BLaER1 (cell line): Measurements from ENCODE around the gene TLX2.

ENCODE experiments used
- H3K27ac ChIP-seq: shearing (Covaris generic); formaldehyde crosslinking; 2 replicates; pipeline ENCODE4 v1.8.1; 2022
- H3K27me3 ChIP-seq: shearing (Covaris generic); formaldehyde crosslinking; 2 replicates; pipeline ENCODE4 v1.8.1; 2022
- H3K36me3 ChIP-seq: shearing (Covaris generic); formaldehyde crosslinking; 2 replicates; pipeline ENCODE4 v1.8.1; 2022
- H3K4me1 ChIP-seq: shearing (Covaris generic); formaldehyde crosslinking; 2 replicates; pipeline ENCODE4 v1.8.1; 2022
- H3K4me2 ChIP-seq: shearing (Covaris generic); formaldehyde crosslinking; 2 replicates; pipeline ENCODE4 v1.8.1; 2022
- H3K4me3 ChIP-seq: shearing (Covaris generic); formaldehyde crosslinking; 2 replicates; pipeline ENCODE4 v1.8.1; 2022
- H3K9ac ChIP-seq: shearing (Covaris generic); formaldehyde crosslinking; 2 replicates; pipeline ENCODE4 v1.8.1; 2022
- H3K9me3 ChIP-seq: shearing (Covaris generic); formaldehyde crosslinking; 2 replicates; pipeline ENCODE4 v1.8.1; 2022
- H4K20me1 ChIP-seq: shearing (Covaris generic); formaldehyde crosslinking; 2 replicates; pipeline ENCODE4 v1.8.1; 2022
- Cebpa-rat ChIP-seq: shearing (Covaris generic); IDR thresholded peaks from 2 replicates; pipeline ENCODE4 v1.8.1; 2022

The TLX2 gene

DNA sequence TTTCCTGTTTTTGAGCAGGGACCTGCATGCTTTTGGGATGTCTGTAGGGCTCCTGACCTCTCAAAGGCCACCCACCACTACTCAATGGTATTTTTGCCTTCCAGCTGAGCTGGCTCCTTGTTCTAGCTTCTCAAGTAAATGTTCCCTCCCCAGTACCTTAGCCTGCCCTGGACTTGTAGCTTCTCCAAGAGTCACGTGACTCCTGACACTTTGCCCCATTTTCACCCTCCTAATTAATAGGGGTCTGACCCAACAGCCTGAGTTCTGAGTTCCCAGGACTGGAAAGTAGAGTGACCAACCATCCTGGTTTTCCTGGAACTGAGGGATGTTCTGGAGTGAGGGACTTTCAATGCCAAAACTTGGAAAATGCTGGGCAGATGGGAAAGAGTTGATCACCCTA is 18.8 kb upstream of the TLX2 start:
- H3K27me3 ChIP-seq: peaks cover 50% of the 10 kb centered on the region
- no peak for TF ChIP-seq Cebpa-rat
- peaks cover 43% of the 10 kb centered on the region; the same call in 1 of the 2 replicates for H4K20me1 ChIP-seq

DNA sequence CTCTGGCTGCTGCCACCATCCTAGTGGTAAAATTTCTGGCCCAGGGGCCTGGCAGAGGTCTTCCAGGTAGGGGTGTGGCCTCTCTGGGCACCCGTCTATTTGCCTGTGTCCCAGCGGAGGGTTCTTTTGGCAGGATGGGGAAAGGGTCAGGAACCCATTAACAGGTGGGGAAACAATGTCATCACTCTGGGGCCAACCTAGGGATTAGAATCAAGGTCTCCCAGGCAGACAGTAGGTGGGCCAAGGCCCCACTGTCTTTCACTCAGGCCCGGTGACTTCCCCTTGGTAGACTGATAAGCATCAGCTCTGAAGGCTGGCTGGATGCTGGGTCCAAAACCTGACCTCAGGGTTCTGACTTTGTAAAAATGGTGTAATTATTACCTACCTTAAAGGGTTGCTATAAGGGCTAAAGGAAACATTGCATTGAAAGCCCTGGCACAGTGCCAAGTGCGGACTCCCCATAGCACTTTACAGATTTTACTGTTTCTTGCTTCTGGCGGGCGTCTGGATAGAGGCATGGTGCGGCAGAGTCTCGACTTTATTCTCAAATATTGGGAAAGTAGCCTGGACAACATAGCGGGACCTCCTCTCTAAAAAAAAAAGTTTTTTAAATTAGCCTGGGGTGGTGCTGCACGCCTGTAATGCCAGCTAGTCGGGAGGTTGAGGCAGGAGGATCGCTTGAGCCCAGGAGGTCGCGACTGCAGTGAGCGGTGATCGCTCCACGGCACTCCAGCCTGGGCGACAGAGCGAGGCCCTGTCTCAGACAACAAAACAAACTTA is 17.1 kb upstream of the TLX2 start:
- H3K4me2 ChIP-seq: no peak overlapping the region
- H3K4me1 ChIP-seq: no peaks in the 10 kb centered on the region
- H3K4me3 ChIP-seq: no peak overlapping the region
- peaks cover 37% of the 10 kb centered on the region for H3K36me3 ChIP-seq
- H3K27ac ChIP-seq: no peak overlapping the region
- TF ChIP-seq Cebpa-rat: no peak
- H4K20me1 ChIP-seq: peaks cover 59% of the 10 kb centered on the region
- H3K9me3 ChIP-seq: no peaks in the 10 kb centered on the region; the same call in 1 of the 2 replicates
- no peak overlapping the region for H3K9ac ChIP-seq
- peaks cover 67% of the 10 kb centered on the region for H3K27me3 ChIP-seq

More for the DNA sequence above, 18.8 kb upstream of the TLX2 start:
- Histone ChIP-seq H3K27ac (no peak overlapping the region), H3K9me3 (no peaks in the 10 kb centered on the region; the same call in 1 of the 2 replicates), H3K9ac (no peak overlapping the region), H3K36me3 (peaks cover 55% of the 10 kb centered on the region), H3K4me3 (no peak overlapping the region), H3K4me1 (no peaks in the 10 kb centered on the region), H3K4me2 (no peak overlapping the region)

- H3K4me1 ChIP-seq: peaks cover 6% of the 10 kb centered on the region
- H3K27ac ChIP-seq: no peak overlapping the region
- no peak for TF ChIP-seq Cebpa-rat
- no peaks in the 10 kb centered on the region; the same call in 1 of the 2 replicates for H3K9me3 ChIP-seq
- H3K9ac ChIP-seq: no peak overlapping the region
- no peak overlapping the region for H3K4me3 ChIP-seq
- peaks cover 30% of the 10 kb centered on the region for H3K36me3 ChIP-seq
- no peak overlapping the region for H3K4me2 ChIP-seq
- H4K20me1 ChIP-seq: peaks cover 59% of the 10 kb centered on the region
- H3K27me3 ChIP-seq: peaks cover 75% of the 10 kb centered on the region
These were observed 16.3 kb upstream of the TLX2 start for GRCh38 chr2:74497777-74498499.

GRCh38 chr2:74498500-74499266 is 15.6 kb upstream of the TLX2 start:
- Histone ChIP-seq H4K20me1 (peaks cover 59% of the 10 kb centered on the region), H3K27ac (no peak overlapping the region), H3K36me3 (peaks cover 22% of the 10 kb centered on the region), H3K9ac (no peak overlapping the region), H3K27me3 (peaks cover 82% of the 10 kb centered on the region), H3K4me3 (no peak overlapping the region), H3K4me2 (no peak overlapping the region), H3K4me1 (peaks cover 11% of the 10 kb centered on the region), H3K9me3 (no peaks in the 10 kb centered on the region; the same call in 1 of the 2 replicates)
- TF ChIP-seq Cebpa-rat: no peak

GRCh38 chr2:74499267-74499939 is 14.8 kb upstream of the TLX2 start, which contains the start of gene LBX2:
LBX2 (minus strand) TSS chr2:74499603; CDS start chr2:74499537, 66 bp downstream.
- Histone ChIP-seq H3K36me3 (peaks cover 15% of the 10 kb centered on the region; the same call in 1 of the 2 replicates), H3K27me3 (peaks cover 89% of the 10 kb centered on the region), H3K4me1 (peaks cover 11% of the 10 kb centered on the region), H3K9ac (no peak within 1 kb of the TSS), H3K4me3 (no peak within 1 kb of the TSS), H3K27ac (no peak within 1 kb of the TSS), H3K4me2 (no peak within 1 kb of the TSS), H4K20me1 (peaks cover 59% of the 10 kb centered on the region), H3K9me3 (no peaks in the 10 kb centered on the region; the same call in 1 of the 2 replicates)
- no peak for TF ChIP-seq Cebpa-rat

DNA sequence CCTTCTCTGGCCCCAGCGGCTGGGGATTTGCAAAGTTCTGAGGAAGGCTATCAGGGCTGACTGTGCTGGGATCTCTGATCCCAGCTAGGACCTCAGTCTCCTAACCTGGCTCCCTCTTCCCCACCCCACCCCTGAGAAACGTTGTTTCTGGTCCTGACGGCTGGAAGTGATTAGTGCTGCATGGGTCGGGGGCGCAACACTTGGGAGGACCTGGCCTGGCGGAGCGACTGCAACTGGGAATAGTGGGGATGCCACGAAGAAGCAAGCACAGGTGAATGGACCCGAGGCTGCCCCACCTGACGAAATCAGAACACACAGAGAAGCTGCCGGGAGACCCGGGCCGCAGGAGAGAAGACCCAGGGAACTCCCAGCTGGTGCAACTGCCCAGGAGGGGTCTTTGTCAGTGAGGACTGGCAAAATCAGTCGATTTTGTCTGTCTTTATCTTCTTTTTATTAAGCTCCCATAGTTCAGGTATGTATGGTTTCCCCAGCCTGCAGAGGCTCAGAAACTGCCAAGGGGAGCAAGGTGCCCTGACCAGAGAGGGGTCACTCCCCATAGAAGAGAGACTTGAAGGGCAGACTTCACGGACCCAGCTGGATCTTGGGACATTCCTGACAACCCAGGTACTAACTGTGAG is 14.2 kb upstream of the TLX2 start:
- no peak for TF ChIP-seq Cebpa-rat
- H3K4me1 ChIP-seq: peaks cover 11% of the 10 kb centered on the region
- H3K27me3 ChIP-seq: peaks cover 96% of the 10 kb centered on the region
- no peak overlapping the region for H3K4me2 ChIP-seq
- peaks cover 64% of the 10 kb centered on the region for H4K20me1 ChIP-seq
- no peak overlapping the region for H3K9ac ChIP-seq
- peaks cover 14% of the 10 kb centered on the region; the same call in 1 of the 2 replicates for H3K36me3 ChIP-seq
- no peaks in the 10 kb centered on the region; the same call in 1 of the 2 replicates for H3K9me3 ChIP-seq
- no peak overlapping the region for H3K27ac ChIP-seq
- H3K4me3 ChIP-seq: no peak overlapping the region

- Histone ChIP-seq H3K9ac (no peak overlapping the region), H3K4me1 (peaks cover 16% of the 10 kb centered on the region), H3K27ac (no peak overlapping the region), H4K20me1 (peaks cover 69% of the 10 kb centered on the region), H3K9me3 (no peaks in the 10 kb centered on the region; the same call in 1 of the 2 replicates), H3K27me3 (peaks cover 100% of the 10 kb centered on the region), H3K4me2 (no peak overlapping the region), H3K4me3 (no peak overlapping the region), H3K36me3 (peaks cover 16% of the 10 kb centered on the region)
- no peak for TF ChIP-seq Cebpa-rat
These were observed 13.7 kb upstream of the TLX2 start for GRCh38 chr2:74500578-74500946.

DNA sequence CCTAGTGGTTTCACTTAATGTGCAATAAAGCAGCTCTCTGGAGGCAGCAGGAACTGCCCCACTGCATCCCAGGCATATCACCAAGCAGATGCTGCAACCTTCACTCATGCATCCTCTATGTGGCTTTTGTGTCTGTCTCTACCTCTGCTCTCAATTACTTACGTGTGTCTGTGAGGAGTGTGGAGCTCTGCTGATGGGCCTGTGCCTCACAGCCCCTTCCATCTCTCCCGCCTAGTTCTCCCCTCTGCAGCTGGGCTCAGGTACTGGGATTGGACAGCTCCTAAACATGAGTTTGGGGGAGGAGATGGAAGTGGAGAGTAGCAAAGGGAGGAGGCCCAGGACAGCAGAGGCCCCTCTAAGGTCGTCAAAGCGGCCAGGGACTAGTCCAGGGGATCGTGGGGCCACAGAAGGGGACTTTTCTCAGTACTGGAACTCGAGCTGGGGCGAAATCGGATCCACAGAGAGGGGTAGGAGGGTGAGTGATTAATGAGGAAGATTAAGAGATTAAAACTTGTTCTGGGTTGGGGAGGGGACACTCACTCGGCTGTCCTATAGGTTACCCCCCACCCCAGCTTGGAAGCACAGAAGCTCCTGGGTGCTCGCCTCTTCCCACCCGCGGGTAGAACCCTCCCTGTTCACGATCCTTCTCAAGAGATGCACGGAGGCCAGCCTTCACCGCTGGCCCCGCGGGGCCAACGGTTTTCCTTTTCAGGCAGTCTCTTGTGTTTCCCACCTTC is 12.7 kb upstream of the TLX2 start:
- peaks cover 20% of the 10 kb centered on the region for H3K36me3 ChIP-seq
- TF ChIP-seq Cebpa-rat: no peak
- H3K9me3 ChIP-seq: no peaks in the 10 kb centered on the region; the same call in 1 of the 2 replicates
- H4K20me1 ChIP-seq: peaks cover 68% of the 10 kb centered on the region
- no peak overlapping the region for H3K4me2 ChIP-seq
- H3K27ac ChIP-seq: no peak overlapping the region
- peaks cover 95% of the 10 kb centered on the region for H3K27me3 ChIP-seq
- H3K4me3 ChIP-seq: no peak overlapping the region
- no peak overlapping the region for H3K9ac ChIP-seq
- peaks cover 25% of the 10 kb centered on the region for H3K4me1 ChIP-seq
